H1 (cell line): ENCODE data around the gene ITGA5. TPM values are rescaled to one million over a fixed set of nuclear protein-coding genes. Genes with fewer than 3 reads are reported as not detected.

Source experiments
- CTCF ChIA-PET: fragments of 300-600 bp; sonication (Branson Sonifier 250); formaldehyde crosslinking; loops from one replicate; lab custom pipeline; 2021; ENCODE audit not compliant: partially characterized antibody; lab: Charles Lee
- POLR2A ChIA-PET: fragments of 300-600 bp; sonication (Branson Sonifier 250); formaldehyde crosslinking; loops from one replicate; lab custom pipeline; 2021; ENCODE audit warnings: inconsistent platforms; ENCODE audit not compliant: partially characterized antibody; lab: Charles Lee
- DNase-seq, 2 experiments: peaks; one replicate each; pipeline versions ENCODE4 v3.0.0 to v3.0.0-alpha.2; 2010 to 2022; ENCODE audit warnings: low spot score in 2 of 2, low read depth in 1 of 2, mixed read lengths in 1 of 2
- FAIRE-seq: peaks from 2 replicates; lab custom pipeline; 2011; peaks lifted over from hg19 to GRCh38; lab: Jason Lieb, UNC
- H2AFZ ChIP-seq: 2 replicates; pipeline ENCODE4 v1.8.1; 2012; ENCODE audit warnings: low read length, inconsistent platforms
- H2AK5ac ChIP-seq: 2 replicates; pipeline ENCODE4 v1.6.1; 2013; ENCODE audit warnings: low read depth, low read length
- H2BK120ac ChIP-seq: replicated peaks from 2 replicates; pipeline ENCODE3; 2013; ENCODE audit warnings: low read depth, low read length, inconsistent platforms
- H2BK12ac ChIP-seq: 2 replicates; pipeline ENCODE4 v1.6.1; 2013; ENCODE audit warnings: low read depth, low read length
- H2BK15ac ChIP-seq: 2 replicates; pipeline ENCODE4 v1.6.1; 2013; ENCODE audit warnings: low read length
- H2BK20ac ChIP-seq: 2 replicates; pipeline ENCODE4 v1.6.1; 2013; ENCODE audit warnings: low read length
- H2BK5ac ChIP-seq: 2 replicates; pipeline ENCODE4 v1.6.1; 2013; ENCODE audit warnings: low read depth, low read length
- H3K14ac ChIP-seq: 2 replicates; pipeline ENCODE4 v1.6.1; 2013; ENCODE audit warnings: inconsistent platforms; ENCODE audit not compliant: insufficient read length
- H3K18ac ChIP-seq: 2 replicates; pipeline ENCODE4 v1.6.1; 2013; ENCODE audit warnings: low read length; ENCODE audit errors: extremely low read depth
- H3K23ac ChIP-seq: 2 replicates; pipeline ENCODE4 v1.6.1; 2013; ENCODE audit warnings: inconsistent platforms; ENCODE audit not compliant: insufficient read length
- H3K23me2 ChIP-seq: 2 replicates; pipeline ENCODE4 v1.6.1; 2013; ENCODE audit warnings: low read depth, low read length
- H3K27ac ChIP-seq: 2 replicates; pipeline ENCODE4 v1.6.1; 2011; ENCODE audit warnings: low read depth, low read length, inconsistent platforms
- H3K27me3 ChIP-seq, 4 experiments: replicated peaks in 1 of 4; 1 replicate in 1 of 4; 2 replicates in 3 of 4; pipeline versions ENCODE4 v1.6.1 to v1.8.1; 2011 to 2013; ENCODE audit warnings: low read length in 3 of 4, mild to moderate bottlenecking in 3 of 4, inconsistent platforms in 2 of 4, mixed read lengths in 2 of 4, moderate library complexity in 1 of 4; ENCODE audit not compliant: control insufficient read depth in 3 of 4, insufficient read depth in 3 of 4; ENCODE audit errors: extremely low read depth in 1 of 4
- H3K36me3 ChIP-seq, 4 experiments: 2 replicates each; pipeline versions ENCODE4 v1.6.1 to v1.8.1; 2011 to 2013; ENCODE audit warnings: mild to moderate bottlenecking in 4 of 4, low read length in 3 of 4, moderate library complexity in 2 of 4, control low read depth in 1 of 4, inconsistent platforms in 1 of 4; ENCODE audit not compliant: insufficient read depth in 4 of 4, control insufficient read depth in 2 of 4
- H3K4ac ChIP-seq: replicated peaks from 2 replicates; pipeline ENCODE3; 2013; ENCODE audit warnings: low read length, low read depth, mixed read lengths, inconsistent platforms; ENCODE audit not compliant: insufficient read length
- H3K4me1 ChIP-seq, 4 experiments: replicated peaks in 1 of 4; 1 replicate in 1 of 4; 2 replicates in 3 of 4; pipeline versions ENCODE4 v1.6.1 to v1.8.1; 2011 to 2013; ENCODE audit warnings: low read length in 3 of 4, inconsistent platforms in 2 of 4, mixed read lengths in 1 of 4; ENCODE audit not compliant: insufficient read depth in 4 of 4, control insufficient read depth in 3 of 4
- H3K4me2 ChIP-seq, 2 experiments: 2 replicates each; pipeline versions ENCODE4 v1.6.1 to v1.8.1; 2011 to 2013; ENCODE audit warnings: low read depth in 2 of 2, low read length in 2 of 2, control low read depth in 1 of 2, inconsistent platforms in 1 of 2, mild to moderate bottlenecking in 1 of 2; ENCODE audit not compliant: insufficient read depth in 1 of 2
- H3K4me3 ChIP-seq, 4 experiments: fragments of 200-600, 300-600 bp in 1 of 4; sonication (generic), shearing (Covaris generic), sonication (Bioruptor Twin) in 1 of 4; 2 replicates each; pipeline versions ENCODE4 v1.5.1 to v1.8.1; 2011 to 2016; ENCODE audit warnings: low read length in 4 of 4, low read depth in 3 of 4, control low read depth in 2 of 4, inconsistent platforms in 2 of 4, mild to moderate bottlenecking in 2 of 4, mixed read lengths in 1 of 4, moderate library complexity in 1 of 4; ENCODE audit not compliant: insufficient read depth in 2 of 4; ENCODE audit errors: extremely low read depth in 1 of 4
- H3K56ac ChIP-seq: replicated peaks from 2 replicates; pipeline ENCODE3; 2013; ENCODE audit warnings: low read depth, mild to moderate bottlenecking, mixed read lengths, low read length, inconsistent platforms; ENCODE audit not compliant: insufficient read length
- H3K79me1 ChIP-seq: 2 replicates; pipeline ENCODE4 v1.6.1; 2013; ENCODE audit warnings: low read depth, low read length, control low read depth
- H3K79me2 ChIP-seq, 2 experiments: 2 replicates each; pipeline versions ENCODE4 v1.6.1 to v1.8.1; 2012 to 2013; ENCODE audit warnings: low read length in 2 of 2, mild to moderate bottlenecking in 2 of 2, inconsistent platforms in 1 of 2; ENCODE audit not compliant: insufficient read depth in 2 of 2, control insufficient read depth in 1 of 2
- H3K9ac ChIP-seq, 4 experiments: replicated peaks in 1 of 4; 1 replicate in 1 of 4; 2 replicates in 3 of 4; pipeline versions ENCODE4 v1.6.1 to v1.8.1; 2011 to 2013; ENCODE audit warnings: low read depth in 3 of 4, low read length in 3 of 4, control low read depth in 2 of 4, mild to moderate bottlenecking in 2 of 4, moderate library complexity in 2 of 4, inconsistent platforms in 1 of 4; ENCODE audit errors: extremely low read depth in 1 of 4
- H3K9me3 ChIP-seq, 2 experiments: 2 replicates each; pipeline versions ENCODE4 v1.6.1 to v1.8.1; 2012 to 2013; ENCODE audit warnings: mild to moderate bottlenecking in 2 of 2, moderate library complexity in 2 of 2, control low read depth in 1 of 2, inconsistent platforms in 1 of 2, low read depth in 1 of 2, low read length in 1 of 2, mixed read lengths in 1 of 2; ENCODE audit not compliant: insufficient read depth in 2 of 2
- H4K20me1 ChIP-seq, 2 experiments: replicated peaks in 1 of 2; 2 replicates each; pipeline versions ENCODE3 to v1.8.1; 2011 to 2013; ENCODE audit warnings: inconsistent platforms in 2 of 2, low read length in 2 of 2, mild to moderate bottlenecking in 1 of 2; ENCODE audit not compliant: insufficient read depth in 2 of 2, control insufficient read depth in 1 of 2
- H4K5ac ChIP-seq: 2 replicates; pipeline ENCODE4 v1.6.1; 2013; ENCODE audit warnings: low read length, low read depth, mixed read lengths, inconsistent platforms; ENCODE audit not compliant: insufficient read length
- H4K8ac ChIP-seq: 2 replicates; pipeline ENCODE4 v1.8.0; 2013; ENCODE audit warnings: mild to moderate bottlenecking, moderate library complexity, low read length, inconsistent platforms; ENCODE audit not compliant: insufficient read depth; ENCODE audit errors: extremely low read depth
- H4K91ac ChIP-seq: replicated peaks from 2 replicates; pipeline ENCODE3; 2013; ENCODE audit warnings: low read length, mixed read lengths, inconsistent platforms; ENCODE audit not compliant: insufficient read length
- ASH2L ChIP-seq: fragments of 200-600, 300-600 bp; sonication (generic); IDR thresholded peaks from one replicate; pipeline ENCODE4 v1.7.1; 2017; ENCODE audit warnings: low read length
- CBX8 ChIP-seq: fragments of 300-800, 300-1000 bp; sonication (generic); IDR thresholded peaks from 2 replicates; pipeline ENCODE4 v1.7.1; 2016; ENCODE audit warnings: low read depth, low read length, borderline replicate concordance
- CHD1 ChIP-seq: IDR thresholded peaks from 2 replicates; pipeline ENCODE4 v1.6.1; 2012; ENCODE audit warnings: low read depth, low read length, improper control_type of control experiment
- CTBP2 ChIP-seq: IDR thresholded peaks from 2 replicates; pipeline ENCODE4 v1.7.0; 2011; ENCODE audit warnings: borderline replicate concordance, mild to moderate bottlenecking, moderate library complexity, mixed read lengths, low read length; ENCODE audit not compliant: insufficient read depth, insufficient read length
- HDAC6 ChIP-seq: IDR thresholded peaks from one replicate; pipeline ENCODE4 v1.7.1; 2012; ENCODE audit warnings: low read depth, mild to moderate bottlenecking, inconsistent platforms, low read length, moderate library complexity
- KDM1A ChIP-seq: fragments of 200-600, 300-600 bp; sonication (generic); IDR thresholded peaks from 2 replicates; pipeline ENCODE4 v1.7.1; 2016; ENCODE audit warnings: mild to moderate bottlenecking, low read length, borderline replicate concordance
- KDM4A ChIP-seq: IDR thresholded peaks from one replicate; pipeline ENCODE4 v1.7.1; 2012; ENCODE audit warnings: low read depth, mild to moderate bottlenecking, moderate library complexity, low read length, inconsistent platforms; ENCODE audit not compliant: severe bottlenecking
- RXRA ChIP-seq: IDR thresholded peaks from 2 replicates; pipeline ENCODE4 v1.6.1; 2011; ENCODE audit warnings: low read depth, mild to moderate bottlenecking, low read length, moderate library complexity; ENCODE audit not compliant: insufficient read depth
- WGBS, 2 experiments: shearing (Covaris generic) in 1 of 2; methylation state at CpG; one replicate each; pipeline versions ENCODE4 v1.1.6 to v1.1.7; 2013 to 2015; ENCODE audit warnings: low lambda C conversion rate in 2 of 2, mixed read lengths in 2 of 2, inconsistent platforms in 1 of 2, low coverage in 1 of 2, missing lambda C conversion rate in 1 of 2; ENCODE audit not compliant: insufficient replicate concordance in 2 of 2, insufficient coverage in 1 of 2, insufficient read length in 1 of 2; ENCODE audit errors: extremely low coverage in 1 of 2, missing lambda C conversion rate in 1 of 2; 5-methylcytosine and 5-hydroxymethylcytosine counted together
- polyA plus RNA-seq, 7 experiments: library from polyadenylated mRNA; depleted of rRNA in 3 of 7; stranded (reverse) in 5 of 7; unstranded in 2 of 7; fragments of >200 nt in 5 of 7; fragments of 200-250 nt in 2 of 7; gene quantifications; 1 replicate in 5 of 7; 2 replicates in 1 of 7; 4 replicates in 1 of 7; pipeline versions ENCODE4 v1.2.1 to v1.2.3, GENCODE V29; 2011 to 2013; ENCODE audit warnings: missing spikeins in 2 of 7, mixed read lengths in 2 of 7
- total RNA-seq: library from RNA; stranded (reverse); fragmentation: NEBNext Ultra II Directional; extraction: Animal tissue kit (Norgen Biotek cat#: 25700); gene quantifications from 2 replicates; pipeline ENCODE4 v1.2.1, GENCODE V29; 2021
- TF ChIP-seq, protein P1 (sequence below): IDR thresholded peaks from 2 replicates; pipeline ENCODE4 v1.6.1; 2012; ENCODE audit warnings: inconsistent platforms

ITGA5 gene
- total and polyA plus RNA-seq, 2 of the 8 experiments (the other 6 are each of a cell fraction or from before 2014, with no cell fraction given): 11.6 to 19.4 TPM

GRCh38 chr12:54432815-54433164 is 13.7 kb upstream of the ITGA5 start:
- Histone ChIP-seq H4K5ac (no peak overlapping the region), H4K20me1 (no peaks in the 10 kb centered on the region), H2AK5ac (peak overlapping the region; percentile 66; the same call in 1 of the 2 replicates), H3K4me2 (peak overlapping the region in 1 of 2 experiments; percentile 15; a peak in 1 of 4 replicates), H3K18ac (no peak overlapping the region), H3K79me1 (no peaks in the 10 kb centered on the region), H2BK20ac (no peak overlapping the region), H3K79me2 (no peaks in the 10 kb centered on the region), H4K91ac (no peak overlapping the region), H3K56ac (no peak overlapping the region), H3K9me3 (no peaks in the 10 kb centered on the region), H3K9ac (no peak overlapping the region), H3K4me1 (peaks cover 0 to 14% (median 11%) of the 10 kb centered on the region in 4 experiments; a peak in 6 of 7 replicates), H2AFZ (no peak overlapping the region), H3K4me3 (0 out of 8 replicates have a peak overlapping the region, but pooled peaks of 1 of the 4 experiments have one; percentile 3), H3K27ac (no peak overlapping the region), H3K4ac (no peak overlapping the region), H2BK15ac (peak overlapping the region; percentile 65; the same call in 1 of the 2 replicates), H4K8ac (no peak overlapping the region), H2BK5ac (no peak overlapping the region), H3K36me3 (no peaks in the 10 kb centered on the region), H2BK12ac (peak overlapping the region; percentile 68; the same call in 1 of the 2 replicates), H3K23ac (no peak overlapping the region), H3K23me2 (no peaks in the 10 kb centered on the region), H3K27me3 (peaks cover 3 to 38% (median 26%) of the 10 kb centered on the region in 4 experiments), H2BK120ac (no peak overlapping the region), H3K14ac (no peak overlapping the region)
- CTCF ChIA-PET: interaction anchor here (0.7 to 26.1 kb wide), 13 partner anchors 6 to 53 kb away, joined by 3 to 742 read pairs (median 5); partner anchors contain the start of gene ITGA5
- TF ChIP-seq CHD1 (no peak), CBX8 (no peak), RXRA (no peak), KDM1A (no peak), ASH2L (no peak), KDM4A (no peak), HDAC6 (no peak), CTBP2 (no peak)
- TF ChIP-seq, protein P1, sequence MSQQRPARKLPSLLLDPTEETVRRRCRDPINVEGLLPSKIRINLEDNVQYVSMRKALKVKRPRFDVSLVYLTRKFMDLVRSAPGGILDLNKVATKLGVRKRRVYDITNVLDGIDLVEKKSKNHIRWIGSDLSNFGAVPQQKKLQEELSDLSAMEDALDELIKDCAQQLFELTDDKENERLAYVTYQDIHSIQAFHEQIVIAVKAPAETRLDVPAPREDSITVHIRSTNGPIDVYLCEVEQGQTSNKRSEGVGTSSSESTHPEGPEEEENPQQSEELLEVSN: no peak
- DNase-seq (no peak), FAIRE-seq (no peak)
- POLR2A ChIA-PET: interaction anchor here (1.3 to 1.8 kb wide), 3 partner anchors 17 to 152 kb away, joined by 3 to 8 read pairs (median 4); no protein-coding TSS in a partner anchor
- 87% methylated on average over 4 of the region's 4 CpGs; no CpG with 5 or more reads in 1 of the 2 experiments for WGBS, 2 experiments
